DOHH2 (cell line): Measurements from ENCODE around the gene GP1BB.

Source experiments
- H3F3A ChIP-seq: fragments of 200-600 bp; sonication (generic), shearing (Covaris generic); 2 replicates; pipeline ENCODE4 v1.6.0; 2016; ENCODE audit warnings: antibody characterized with exemption, mild to moderate bottlenecking; ENCODE audit not compliant: control insufficient read depth, insufficient read depth
- H3K27ac ChIP-seq: fragments of 200-600 bp; sonication (generic); 2 replicates; pipeline ENCODE4 v1.5.1; 2014; ENCODE audit warnings: low read depth, mild to moderate bottlenecking, low read length, moderate library complexity
- H3K27me3 ChIP-seq: fragments of 200-600 bp; sonication (generic); 2 replicates; pipeline ENCODE4 v1.6.1; 2014; ENCODE audit warnings: mild to moderate bottlenecking, low read length, mixed read lengths; ENCODE audit not compliant: control insufficient read depth
- H3K36me3 ChIP-seq: fragments of 200-600 bp; sonication (generic); 2 replicates; pipeline ENCODE4 v1.6.1; 2014; ENCODE audit warnings: mild to moderate bottlenecking, low read length, moderate library complexity, mixed read lengths; ENCODE audit not compliant: control insufficient read depth
- H3K4me1 ChIP-seq: fragments of 200-600 bp; sonication (generic); 2 replicates; pipeline ENCODE4 v1.6.1; 2014; ENCODE audit warnings: mild to moderate bottlenecking, low read length, mixed read lengths; ENCODE audit not compliant: control insufficient read depth
- H3K4me2 ChIP-seq: fragments of 200-600 bp; sonication (generic); 2 replicates; pipeline ENCODE4 v1.6.0; 2014; ENCODE audit warnings: mild to moderate bottlenecking, low read length, moderate library complexity
- H3K4me3 ChIP-seq: fragments of 200-600 bp; sonication (generic); 2 replicates; pipeline ENCODE4 v1.5.1; 2014; ENCODE audit warnings: mild to moderate bottlenecking, low read length, mixed read lengths
- H3K79me2 ChIP-seq: fragments of 200-600 bp; sonication (generic); 2 replicates; pipeline ENCODE4 v1.6.1; 2014; ENCODE audit warnings: mild to moderate bottlenecking, low read length, mixed read lengths; ENCODE audit not compliant: control insufficient read depth
- H3K9me2 ChIP-seq: fragments of 200-600 bp; sonication (generic); replicated peaks from 2 replicates; pipeline ENCODE4 v1.6.1; 2014; ENCODE audit warnings: mild to moderate bottlenecking, low read length, mixed read lengths; ENCODE audit not compliant: control insufficient read depth
- H3K9me3 ChIP-seq: fragments of 200-600 bp; sonication (generic); 2 replicates; pipeline ENCODE4 v1.6.1; 2014; ENCODE audit warnings: antibody characterized with exemption, low read length, mixed read lengths; ENCODE audit not compliant: control insufficient read depth, insufficient read depth
- H4K20me1 ChIP-seq: fragments of 200-600 bp; sonication (generic); 2 replicates; pipeline ENCODE4 v1.6.0; 2014; ENCODE audit warnings: low read depth, mild to moderate bottlenecking, antibody characterized with exemption, low read length, moderate library complexity; ENCODE audit not compliant: control insufficient read depth, insufficient read depth
- EZH2phosphoT487 ChIP-seq: fragments of 200-600 bp; sonication (generic); IDR thresholded peaks from 2 replicates; pipeline ENCODE4 v1.6.1; 2017; ENCODE audit warnings: borderline replicate concordance, mild to moderate bottlenecking, antibody characterized with exemption, low read length, moderate library complexity, mixed read lengths
- TF ChIP-seq, protein P1 (sequence below): fragments of 200-600 bp; sonication (generic); IDR thresholded peaks from one replicate; pipeline ENCODE4 v1.5.1; 2014; ENCODE audit warnings: antibody characterized with exemption, mild to moderate bottlenecking, low read depth, low read length; ENCODE audit not compliant: poor library complexity, severe bottlenecking

Gene GP1BB

DNA sequence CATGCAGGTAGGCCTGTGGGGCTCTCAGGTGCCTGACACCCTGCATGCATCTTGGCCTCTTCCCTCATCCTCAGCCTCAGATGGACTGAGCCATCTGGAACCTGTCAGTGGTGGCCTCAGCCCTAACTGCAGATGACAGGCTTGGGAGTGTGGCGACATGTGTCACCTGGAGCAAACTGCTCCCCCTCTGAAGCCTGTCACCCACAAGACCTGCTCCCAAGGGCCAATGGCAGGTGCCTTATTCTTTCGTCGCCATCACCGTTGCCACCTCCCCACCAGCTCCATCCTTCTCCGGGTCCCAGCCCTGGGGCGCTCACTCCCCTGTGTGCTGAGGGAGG is 12.6 kb upstream of the GP1BB start:
- no peaks in the 10 kb centered on the region for H3K9me3 ChIP-seq
- TF ChIP-seq, protein P1, sequence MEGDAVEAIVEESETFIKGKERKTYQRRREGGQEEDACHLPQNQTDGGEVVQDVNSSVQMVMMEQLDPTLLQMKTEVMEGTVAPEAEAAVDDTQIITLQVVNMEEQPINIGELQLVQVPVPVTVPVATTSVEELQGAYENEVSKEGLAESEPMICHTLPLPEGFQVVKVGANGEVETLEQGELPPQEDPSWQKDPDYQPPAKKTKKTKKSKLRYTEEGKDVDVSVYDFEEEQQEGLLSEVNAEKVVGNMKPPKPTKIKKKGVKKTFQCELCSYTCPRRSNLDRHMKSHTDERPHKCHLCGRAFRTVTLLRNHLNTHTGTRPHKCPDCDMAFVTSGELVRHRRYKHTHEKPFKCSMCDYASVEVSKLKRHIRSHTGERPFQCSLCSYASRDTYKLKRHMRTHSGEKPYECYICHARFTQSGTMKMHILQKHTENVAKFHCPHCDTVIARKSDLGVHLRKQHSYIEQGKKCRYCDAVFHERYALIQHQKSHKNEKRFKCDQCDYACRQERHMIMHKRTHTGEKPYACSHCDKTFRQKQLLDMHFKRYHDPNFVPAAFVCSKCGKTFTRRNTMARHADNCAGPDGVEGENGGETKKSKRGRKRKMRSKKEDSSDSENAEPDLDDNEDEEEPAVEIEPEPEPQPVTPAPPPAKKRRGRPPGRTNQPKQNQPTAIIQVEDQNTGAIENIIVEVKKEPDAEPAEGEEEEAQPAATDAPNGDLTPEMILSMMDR = no peak
- no peak for TF ChIP-seq EZH2phosphoT487
- H3K4me2 ChIP-seq = no peak overlapping the region
- H3F3A ChIP-seq = no peaks in the 10 kb centered on the region
- H3K9me2 ChIP-seq = no peaks in the 10 kb centered on the region
- no peak overlapping the region for H3K4me3 ChIP-seq
- no peak overlapping the region for H3K27ac ChIP-seq
- H3K27me3 ChIP-seq = peaks cover 12% of the 10 kb centered on the region
- H3K79me2 ChIP-seq = no peaks in the 10 kb centered on the region
- no peaks in the 10 kb centered on the region for H3K36me3 ChIP-seq
- no peaks in the 10 kb centered on the region for H4K20me1 ChIP-seq
- no peaks in the 10 kb centered on the region for H3K4me1 ChIP-seq

DNA sequence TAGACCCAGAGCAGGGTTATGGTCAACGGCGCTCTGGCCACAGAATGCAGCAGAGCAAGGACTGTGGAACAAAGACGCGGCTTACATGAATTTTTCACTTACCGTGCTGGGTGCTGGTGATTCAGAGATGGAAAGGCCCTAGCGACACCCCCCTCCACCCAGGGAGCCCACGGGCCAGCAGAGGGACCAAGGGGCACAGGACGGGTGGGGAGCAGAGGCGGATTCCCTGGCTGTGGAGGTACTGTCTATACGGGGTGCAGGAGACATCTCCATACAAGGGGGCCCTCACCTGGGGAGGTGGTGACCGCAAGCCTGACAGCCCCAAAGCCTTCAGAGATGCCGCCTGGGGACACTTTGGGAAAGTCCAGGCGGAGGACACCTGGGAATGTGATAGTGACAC is 10.1 kb upstream of the GP1BB start:
- Histone ChIP-seq H3K79me2 (no peaks in the 10 kb centered on the region), H3K4me3 (no peak overlapping the region), H3K9me2 (no peaks in the 10 kb centered on the region), H3K4me1 (peaks cover under 1% of the 10 kb centered on the region), H3K9me3 (no peaks in the 10 kb centered on the region), H3K27ac (no peak overlapping the region), H3K27me3 (peaks cover 12% of the 10 kb centered on the region), H3K4me2 (no peak overlapping the region), H4K20me1 (no peaks in the 10 kb centered on the region), H3K36me3 (no peaks in the 10 kb centered on the region), H3F3A (no peaks in the 10 kb centered on the region)
- TF ChIP-seq, protein P1 = no peak
- TF ChIP-seq EZH2phosphoT487 = no peak

DNA sequence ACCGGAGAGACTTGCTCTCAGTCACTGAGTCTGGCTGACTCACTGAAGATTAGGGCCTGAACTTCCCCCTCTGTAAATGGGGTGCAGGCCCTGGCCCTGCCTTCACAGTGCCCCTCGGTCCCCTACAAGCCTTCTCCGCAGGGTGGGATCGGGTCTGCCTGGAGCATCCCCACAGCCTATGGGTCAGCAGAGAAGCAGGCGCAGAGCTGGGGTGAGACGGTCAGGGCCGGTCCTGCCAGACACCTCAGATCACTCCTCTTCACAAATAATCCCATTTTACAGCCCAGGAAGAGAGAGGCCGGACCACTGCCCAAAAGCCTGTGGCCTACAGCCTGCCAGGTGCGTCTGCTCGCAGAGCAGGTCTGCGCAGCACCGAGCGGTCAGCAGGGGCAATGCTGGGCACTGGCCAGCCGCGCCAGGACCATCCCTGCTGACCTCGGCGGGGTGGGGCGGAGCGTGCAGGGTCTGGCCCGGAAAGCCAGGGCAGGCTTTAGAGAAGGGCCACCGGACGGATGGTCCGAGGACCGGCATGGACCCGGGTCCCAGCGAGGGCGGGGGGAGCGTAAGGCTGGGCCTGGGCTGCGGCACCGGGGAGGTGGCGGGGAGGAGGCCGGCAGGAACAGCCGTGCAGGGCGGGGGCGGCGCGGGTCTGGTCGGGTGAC is 9.6 kb upstream of the GP1BB start:
- Histone ChIP-seq H3K27ac (no peak overlapping the region), H4K20me1 (no peaks in the 10 kb centered on the region), H3K4me1 (peaks cover 5% of the 10 kb centered on the region), H3K4me2 (no peak overlapping the region), H3K79me2 (no peaks in the 10 kb centered on the region), H3K4me3 (no peak overlapping the region), H3K9me2 (no peaks in the 10 kb centered on the region), H3F3A (no peaks in the 10 kb centered on the region), H3K27me3 (peaks cover 17% of the 10 kb centered on the region), H3K36me3 (no peaks in the 10 kb centered on the region), H3K9me3 (no peaks in the 10 kb centered on the region)
- TF ChIP-seq, protein P1 = no peak
- no peak for TF ChIP-seq EZH2phosphoT487
